ENCODE results near the gene CERS4.

The CERS4 gene

GRCh38 chr19:8174706-8175105 lies 34.5 kb upstream of the CERS4 start:
- intact Hi-C loops (cut with DNase I; ENCODE audit: low total_unique reads), result no loop called here
- Histone ChIP-seq H3K27ac (no peak overlapping the region), H3K4me1 (no peaks in the 10 kb centered on the region), H3K4me3 (no peak overlapping the region), H3K9me3 (no peaks in the 10 kb centered on the region), H3K27me3 (no peaks in the 10 kb centered on the region), H3K36me3 (no peaks in the 10 kb centered on the region)
- no peak for TF ChIP-seq CTCF (IDR thresholded peaks at IDR 0.05)
- DNase-seq, result no peak

- no peaks in the 10 kb centered on the region for H3K36me3 ChIP-seq
- no peak for TF ChIP-seq CTCF (IDR thresholded peaks at IDR 0.05)
- intact Hi-C loops (cut with DNase I; ENCODE audit: low total_unique reads), result no loop called here
- H3K27ac ChIP-seq, result no peak overlapping the region
- no peak for DNase-seq
- peaks cover 0 to 3% of the 10 kb centered on the region in 2 donors for H3K27me3 ChIP-seq
- no peaks in the 10 kb centered on the region for H3K4me1 ChIP-seq
- no peaks in the 10 kb centered on the region for H3K9me3 ChIP-seq
- H3K4me3 ChIP-seq, result no peak overlapping the region
Measured at GRCh38 chr19:8180018-8180417, 29.2 kb upstream of the CERS4 start.

- H3K9me3 ChIP-seq, result no peaks in the 10 kb centered on the region
- H3K27ac ChIP-seq, result no peak overlapping the region
- H3K4me3 ChIP-seq, result no peak overlapping the region
- intact Hi-C loops (cut with DNase I; ENCODE audit: low total_unique reads), result no loop called here
- no peaks in the 10 kb centered on the region for H3K4me1 ChIP-seq
- peaks cover 0 to 3% of the 10 kb centered on the region in 2 donors for H3K27me3 ChIP-seq
- no peak for DNase-seq
- TF ChIP-seq CTCF (IDR thresholded peaks at IDR 0.05), result no peak
- no peaks in the 10 kb centered on the region for H3K36me3 ChIP-seq
Measured at GRCh38 chr19:8184274-8184673, 24.9 kb upstream of the CERS4 start.

GRCh38 chr19:8185343-8186068 lies 23.7 kb upstream of the CERS4 start:
- Histone ChIP-seq H3K9me3 (no peaks in the 10 kb centered on the region), H3K27me3 (peaks cover 0 to 3% of the 10 kb centered on the region in 2 donors), H3K4me1 (no peaks in the 10 kb centered on the region), H3K4me3 (no peak overlapping the region), H3K36me3 (no peaks in the 10 kb centered on the region), H3K27ac (no peak overlapping the region)
- no peak for TF ChIP-seq CTCF (IDR thresholded peaks at IDR 0.05)
- DNase-seq, result no peak
- intact Hi-C loops (cut with DNase I; ENCODE audit: low total_unique reads), result no loop called here

- no peak for TF ChIP-seq CTCF (IDR thresholded peaks at IDR 0.05)
- H3K27me3 ChIP-seq, result peaks cover 0 to 10% of the 10 kb centered on the region in 2 donors
- peaks cover 0 to 4% (median 0%) of the 10 kb centered on the region in 4 donors for H3K4me1 ChIP-seq
- H3K4me3 ChIP-seq, result no peak overlapping the region
- H3K36me3 ChIP-seq, result no peaks in the 10 kb centered on the region
- DNase-seq, result no peak
- no peak overlapping the region for H3K27ac ChIP-seq
- intact Hi-C loops (cut with DNase I; ENCODE audit: low total_unique reads), result no loop called here
- no peaks in the 10 kb centered on the region for H3K9me3 ChIP-seq
Measured at GRCh38 chr19:8192221-8192820, 16.8 kb upstream of the CERS4 start.

Measured in tibial artery (tissue), 4 donors.